Measurements from ENCODE around the gene FZD4.
"Not testable (repeated sequence)": the region's sequence is repeated elsewhere in the genome, so short reads cannot be mapped to it uniquely, and the experiment has no call there.

FZD4 gene

DNA sequence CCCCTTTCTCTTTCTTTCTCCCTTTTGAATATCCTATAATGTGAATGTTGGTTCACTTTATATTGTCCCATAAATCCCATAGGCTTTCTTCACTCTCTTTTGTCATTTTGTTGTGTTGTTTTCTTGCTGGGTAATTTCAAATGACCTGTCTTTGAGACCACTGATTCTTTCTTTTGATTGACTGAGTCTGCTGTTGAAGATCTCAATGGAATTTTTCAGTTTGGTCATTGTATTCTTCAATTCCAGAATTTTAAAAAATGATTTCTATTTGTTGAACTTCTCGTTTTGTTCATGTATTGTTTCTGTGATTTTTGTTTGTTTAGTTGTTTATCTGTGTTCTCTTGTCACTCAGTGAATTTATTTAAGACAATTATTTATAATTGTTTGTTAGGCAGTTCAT is 17.5 kb upstream of the FZD4 start:
- DNase-seq = no peak

DNA sequence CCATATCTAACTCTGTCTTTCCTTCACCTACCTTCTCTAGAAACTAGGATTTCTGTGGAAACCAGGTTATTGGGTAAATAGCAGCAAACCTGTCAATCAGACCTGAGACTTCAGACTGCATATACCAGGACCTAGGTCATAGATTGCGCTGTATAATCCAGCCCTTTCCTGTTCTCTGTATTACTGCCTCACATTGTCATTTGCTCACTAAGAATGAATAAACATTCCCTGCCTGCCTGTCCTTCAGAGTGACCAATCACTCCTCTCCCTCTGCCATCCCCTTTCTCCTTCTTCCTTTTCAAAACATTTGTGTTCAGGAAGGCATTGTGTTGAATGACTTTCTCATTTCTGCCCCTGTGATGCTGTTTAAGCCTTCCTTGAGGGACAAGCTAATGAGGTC is 14.1 kb upstream of the FZD4 start:
- no peak for DNase-seq

GRCh38 chr11:86967601-86968000 is 12.4 kb upstream of the FZD4 start:
- DNase-seq = not testable (repeated sequence)

DNA sequence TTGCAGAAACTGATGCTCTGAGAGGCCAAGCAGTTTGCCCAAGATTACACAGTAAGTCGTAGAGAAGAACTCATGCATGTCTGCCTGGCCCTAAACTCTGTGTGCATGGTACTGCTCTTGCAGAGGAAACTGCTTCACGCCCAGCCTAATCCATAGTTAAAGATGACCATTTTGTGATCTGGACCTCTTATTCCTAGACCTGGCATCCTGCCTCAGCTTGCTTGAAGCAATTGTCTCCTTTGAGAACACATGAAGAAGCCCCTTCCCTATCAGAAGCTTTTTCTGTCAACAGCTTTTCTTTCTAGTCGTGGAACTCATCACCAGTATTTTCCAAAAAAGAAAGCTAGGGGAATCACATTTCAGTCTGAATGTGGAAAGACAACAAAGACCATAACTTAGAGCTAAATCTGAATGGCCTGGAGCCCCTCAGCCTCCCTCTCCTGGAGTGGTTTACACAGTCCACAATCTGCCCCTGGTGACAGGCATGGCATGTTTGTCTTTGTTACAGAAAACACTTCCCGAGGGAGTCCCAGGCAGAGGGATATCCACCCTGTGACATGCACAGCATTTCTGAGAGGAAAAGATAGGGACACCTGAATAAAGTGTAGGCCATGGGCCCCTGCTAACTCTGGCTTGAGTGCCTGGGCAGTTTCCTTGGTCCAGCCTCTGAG is 2.9 kb upstream of the FZD4 start:
- peak; percentile 27 for DNase-seq

DNA sequence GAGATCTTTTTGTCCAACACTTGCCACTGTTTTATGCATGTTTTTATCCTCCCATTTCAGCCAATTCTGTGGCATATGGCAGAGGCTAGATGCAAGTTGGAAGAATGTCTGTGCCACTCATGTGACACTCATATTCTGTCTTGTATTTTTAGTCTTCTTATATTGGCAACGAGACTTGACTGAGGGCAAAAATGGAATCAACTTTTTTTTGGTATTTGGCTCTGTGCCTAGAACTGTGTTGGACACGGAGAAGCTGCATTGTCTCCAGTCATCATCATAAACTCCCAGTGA is 1.7 kb upstream of the FZD4 start:
- no peak for DNase-seq

DNA sequence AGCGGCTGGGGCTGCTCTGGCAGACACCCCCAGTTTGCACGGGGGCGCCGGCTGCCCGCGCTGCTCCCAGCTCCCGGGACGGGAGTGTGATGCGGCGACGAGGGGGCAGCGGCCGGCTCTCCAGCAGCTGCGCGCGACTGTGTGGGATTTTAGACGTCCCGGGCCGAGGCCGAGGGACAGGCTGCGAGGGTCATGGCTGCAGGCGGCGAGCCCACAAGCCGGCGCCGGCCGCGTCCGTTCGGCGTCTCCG is 159 bp downstream of the FZD4 start:
- no peak for DNase-seq

- peak; percentile 79 for DNase-seq
Measured at GRCh38 chr11:86954269-86955110, 705 bp downstream of the FZD4 start.

GRCh38 chr11:86952221-86952875 is 2.8 kb downstream of the FZD4 start:
- no peak for DNase-seq

- no peak for DNase-seq
Measured at GRCh38 chr11:86951706-86952105, 3.5 kb downstream of the FZD4 start.

DNA sequence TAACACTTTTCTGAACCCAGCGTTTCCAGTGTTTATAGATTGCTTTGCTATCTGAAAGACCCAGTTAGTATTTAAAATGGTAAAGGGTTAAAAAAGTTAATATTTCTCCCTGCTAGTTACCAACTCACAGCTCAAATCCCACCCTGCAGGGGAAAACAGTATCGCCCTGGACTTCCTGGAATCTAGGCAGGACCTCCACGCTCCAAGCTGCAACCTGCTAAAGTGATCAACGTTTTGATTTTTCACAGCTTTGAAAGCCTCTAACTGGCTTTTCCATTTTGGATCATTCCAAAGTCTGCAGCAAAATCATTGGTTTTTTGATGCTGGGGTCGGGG is 4.6 kb downstream of the FZD4 start:
- no peak for DNase-seq

DNA sequence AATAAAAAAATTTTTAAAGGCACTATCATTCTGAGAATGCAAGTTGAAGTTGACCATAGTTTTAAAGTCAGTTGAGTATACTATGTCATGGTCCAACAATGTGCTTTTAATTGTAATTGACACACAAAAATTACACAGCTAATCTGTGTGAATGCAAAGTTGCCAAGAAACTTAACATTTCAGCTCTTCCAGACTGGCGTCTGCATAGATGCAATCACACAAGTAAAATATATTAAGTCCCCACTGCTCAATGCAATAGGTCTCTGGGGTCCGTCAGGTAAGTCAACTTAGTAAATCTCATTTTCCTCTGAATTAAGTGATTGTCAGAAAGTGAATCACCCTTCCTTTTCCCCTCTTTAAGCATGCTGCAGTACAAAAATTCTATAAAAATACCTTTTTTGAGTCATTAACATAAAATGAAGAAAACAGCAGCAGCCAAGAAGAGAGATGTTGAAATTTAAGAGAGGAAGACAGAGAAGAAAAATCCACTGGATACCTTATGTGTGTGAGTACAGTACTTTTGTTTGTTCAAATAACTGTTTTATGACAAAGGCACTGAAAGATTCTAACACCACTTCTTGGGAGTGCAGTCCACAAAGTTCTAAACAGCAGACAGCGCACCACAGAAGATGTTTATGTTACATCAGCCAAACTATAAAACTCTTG is 5.1 kb downstream of the FZD4 start:
- DNase-seq = no peak

GRCh38 chr11:86948733-86949132 is 6.5 kb downstream of the FZD4 start:
- no peak for DNase-seq

DNA sequence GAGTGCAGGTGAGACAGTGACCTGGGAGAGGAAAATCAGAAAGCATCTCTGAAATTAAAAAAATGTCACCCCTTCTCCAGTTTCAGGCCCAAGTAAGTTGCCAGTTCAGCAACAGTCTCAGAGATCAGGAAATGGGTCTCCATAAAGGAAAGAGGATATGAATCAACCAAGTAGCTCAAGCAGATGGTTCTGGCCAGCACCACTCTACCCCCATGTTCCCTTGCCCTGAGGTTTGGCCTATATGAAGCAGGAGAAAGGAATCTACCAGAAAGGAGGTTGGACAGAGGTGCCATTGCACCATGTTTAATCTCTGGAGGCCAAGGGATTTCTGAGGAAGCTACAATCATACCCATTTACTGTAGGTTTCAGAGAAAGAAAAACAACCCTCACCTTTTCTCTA is 7.7 kb downstream of the FZD4 start:
- no peak for DNase-seq

DNA sequence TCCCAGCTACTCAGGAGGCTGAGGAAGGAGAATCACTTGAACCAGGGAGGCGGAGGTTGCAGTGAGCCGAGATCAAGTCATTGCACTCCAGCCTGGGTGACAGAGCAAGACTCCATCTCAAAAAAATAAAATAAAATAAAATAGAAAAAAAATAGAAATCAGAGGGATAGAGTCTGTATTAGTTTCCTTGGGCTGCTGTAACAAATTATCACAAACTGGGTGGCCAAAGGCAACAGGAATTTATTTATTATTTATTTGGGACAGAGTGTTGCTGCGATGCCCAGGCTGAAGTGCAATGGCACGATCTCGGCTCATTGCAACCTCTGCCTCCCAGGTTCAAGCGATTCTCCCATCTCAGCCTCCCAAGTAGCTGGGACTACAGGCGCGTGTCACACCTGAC is 11.7 kb downstream of the FZD4 start:
- not testable (repeated sequence) for DNase-seq

DNA sequence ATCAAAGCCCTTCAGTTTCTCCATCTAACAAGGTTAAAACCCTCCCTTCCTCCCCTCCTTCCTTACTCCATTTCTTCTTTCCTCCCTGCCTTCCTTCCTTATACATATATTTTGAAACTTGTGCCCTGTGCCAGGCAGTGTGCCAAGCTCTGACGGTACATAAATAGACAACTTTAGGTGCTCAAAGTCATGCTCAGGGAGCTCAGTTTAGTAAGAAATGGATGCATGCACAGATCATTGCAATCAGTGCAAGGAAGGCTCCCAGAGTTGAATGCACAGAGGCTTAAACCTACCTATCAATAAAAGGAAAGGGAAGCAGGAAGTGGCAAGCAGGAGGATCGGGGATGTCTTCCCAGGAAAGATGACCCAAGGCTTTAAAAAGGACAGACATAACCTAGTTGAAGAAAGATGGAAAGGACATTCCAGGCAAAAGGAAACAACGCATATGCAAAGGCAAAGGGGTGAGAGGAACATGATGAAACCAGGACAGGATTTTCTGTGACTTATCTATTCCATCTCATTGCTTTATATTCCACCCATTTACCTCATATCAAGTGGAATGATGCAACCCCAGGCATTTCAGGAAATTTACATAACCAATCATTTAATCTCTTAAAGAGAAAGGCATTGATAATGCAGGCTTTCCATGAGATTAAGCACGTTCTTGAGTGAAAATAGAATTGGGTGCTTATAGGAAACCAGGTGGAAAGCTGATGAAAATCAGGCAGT is 13.2 kb downstream of the FZD4 start:
- no peak for DNase-seq

GRCh38 chr11:86941077-86941870 is 13.9 kb downstream of the FZD4 start:
- no peak for DNase-seq

GRCh38 chr11:86940122-86940777 is 14.9 kb downstream of the FZD4 start:
- DNase-seq = peak; percentile 55

GRCh38 chr11:86938900-86939880 is 16.0 kb downstream of the FZD4 start:
- peak; percentile 89 for DNase-seq

- DNase-seq = no peak
Measured at GRCh38 chr11:86938203-86938899, 16.8 kb downstream of the FZD4 start.

DNA sequence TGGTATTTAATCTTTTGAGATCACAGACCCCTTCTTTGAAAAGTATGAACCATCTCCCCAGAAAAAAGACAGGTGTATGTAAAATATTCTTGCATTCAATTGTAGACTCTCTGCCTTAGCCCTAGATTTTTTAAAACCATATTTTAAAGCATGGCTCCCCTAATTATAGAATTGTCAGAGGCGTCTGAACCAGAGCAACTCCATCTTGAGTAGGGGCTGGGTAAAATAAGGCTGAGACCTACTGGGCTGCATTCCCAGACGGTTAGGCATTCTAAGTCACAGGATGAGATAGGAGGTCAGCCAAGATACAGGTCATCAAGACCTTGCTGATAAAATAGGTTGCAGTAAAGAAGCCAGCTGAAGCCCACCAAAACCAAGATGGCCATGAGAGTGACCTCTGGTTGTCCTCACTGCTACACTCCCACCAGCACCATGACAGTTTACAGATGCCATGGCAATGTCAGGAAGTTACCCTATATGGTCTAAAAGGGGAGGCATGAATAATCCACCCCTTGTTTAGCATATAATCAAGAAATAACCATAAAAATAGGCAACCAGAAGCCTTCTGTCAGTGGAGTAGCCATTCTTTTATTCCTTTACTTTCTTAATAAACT is 17.9 kb downstream of the FZD4 start:
- not testable (repeated sequence) for DNase-seq

All from eye (tissue), 1 donor.